Osteoblast (primary cell): Measurements from ENCODE around the gene ANLN. TPM values are rescaled to one million over a fixed set of nuclear protein-coding genes. Genes with fewer than 3 reads are reported as not detected.
"Not testable (repeated sequence)": the region's sequence is repeated elsewhere in the genome, so short reads cannot be mapped to it uniquely, and the experiment has no call there.

Experiments used
- DNase-seq: peaks from one replicate; pipeline ENCODE4 v3.0.0; 2011; ENCODE audit warnings: low spot score, mixed read lengths; ENCODE audit not compliant: insufficient read length; ENCODE audit errors: missing footprints
- H2AFZ ChIP-seq: 2 replicates; pipeline ENCODE4 v1.6.0; 2011; ENCODE audit warnings: mild to moderate bottlenecking, low read length
- H3K27ac ChIP-seq: 2 replicates; pipeline ENCODE4 v1.5.1; 2011; ENCODE audit warnings: mild to moderate bottlenecking, low read depth, low read length, moderate library complexity
- H3K27me3 ChIP-seq: 2 replicates; pipeline ENCODE4 v1.6.0; 2012; ENCODE audit warnings: mild to moderate bottlenecking, control low read depth, inconsistent platforms, low read length, moderate library complexity; ENCODE audit not compliant: insufficient read depth
- H3K36me3 ChIP-seq: 2 replicates; pipeline ENCODE4 v1.5.1; 2011; ENCODE audit warnings: mild to moderate bottlenecking, low read length, control low read depth, moderate library complexity; ENCODE audit not compliant: insufficient read depth
- H3K4me1 ChIP-seq: 2 replicates; pipeline ENCODE4 v1.5.1; 2011; ENCODE audit warnings: mild to moderate bottlenecking, low read length, control low read depth, moderate library complexity; ENCODE audit not compliant: insufficient read depth
- H3K4me2 ChIP-seq: 2 replicates; pipeline ENCODE4 v1.6.0; 2011; ENCODE audit warnings: mild to moderate bottlenecking, low read length; ENCODE audit not compliant: insufficient read depth
- H3K4me3 ChIP-seq: fragments of 200-600 bp; sonication (generic); 3 replicates; pipeline ENCODE4 v1.5.1; 2012; ENCODE audit warnings: mild to moderate bottlenecking, low read length, inconsistent platforms; ENCODE audit not compliant: insufficient read depth
- H3K79me2 ChIP-seq: 2 replicates; pipeline ENCODE4 v1.6.0; 2012; ENCODE audit warnings: mild to moderate bottlenecking, low read length, control low read depth, inconsistent platforms; ENCODE audit not compliant: insufficient read depth
- H3K9me3 ChIP-seq: 2 replicates; pipeline ENCODE4 v1.5.1; 2011; ENCODE audit warnings: low read depth, low read length, control low read depth
- H4K20me1 ChIP-seq: 2 replicates; pipeline ENCODE4 v1.6.0; 2012; ENCODE audit warnings: mild to moderate bottlenecking, low read length, control low read depth; ENCODE audit not compliant: insufficient read depth
- total RNA-seq: library from RNA; depleted of rRNA; stranded (reverse); fragments of >200 nt; gene quantifications from 2 replicates; pipeline ENCODE4 v1.2.3, GENCODE V29; 2012
- TF ChIP-seq, protein P1 (sequence below): IDR thresholded peaks from 2 replicates; pipeline ENCODE4 v1.5.1; 2011; ENCODE audit warnings: mild to moderate bottlenecking, low read depth, low read length, moderate library complexity; ENCODE audit errors: extremely low read depth

ANLN gene
- total RNA-seq, 1 donor, result 12.7 TPM

DNA sequence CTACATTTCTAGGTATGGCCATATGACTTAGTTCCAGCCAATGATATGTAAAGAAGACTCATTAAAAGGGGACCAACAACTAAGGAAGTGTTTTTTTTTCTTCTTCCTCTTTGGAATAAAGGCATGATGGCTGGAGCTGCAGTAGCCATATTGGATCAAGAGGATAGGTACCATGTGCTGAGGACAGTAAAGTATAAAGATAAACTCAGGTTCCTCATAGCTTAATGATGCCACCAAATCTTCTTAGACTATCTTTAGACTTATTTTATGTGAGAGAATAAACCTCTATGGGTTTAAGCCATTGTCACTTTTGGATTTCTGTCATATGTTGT is 85.3 kb downstream of the ANLN start:
- H3K79me2 ChIP-seq, result no peaks in the 10 kb centered on the region
- H3K27ac ChIP-seq, result no peak overlapping the region
- H4K20me1 ChIP-seq, result no peaks in the 10 kb centered on the region
- TF ChIP-seq, protein P1, sequence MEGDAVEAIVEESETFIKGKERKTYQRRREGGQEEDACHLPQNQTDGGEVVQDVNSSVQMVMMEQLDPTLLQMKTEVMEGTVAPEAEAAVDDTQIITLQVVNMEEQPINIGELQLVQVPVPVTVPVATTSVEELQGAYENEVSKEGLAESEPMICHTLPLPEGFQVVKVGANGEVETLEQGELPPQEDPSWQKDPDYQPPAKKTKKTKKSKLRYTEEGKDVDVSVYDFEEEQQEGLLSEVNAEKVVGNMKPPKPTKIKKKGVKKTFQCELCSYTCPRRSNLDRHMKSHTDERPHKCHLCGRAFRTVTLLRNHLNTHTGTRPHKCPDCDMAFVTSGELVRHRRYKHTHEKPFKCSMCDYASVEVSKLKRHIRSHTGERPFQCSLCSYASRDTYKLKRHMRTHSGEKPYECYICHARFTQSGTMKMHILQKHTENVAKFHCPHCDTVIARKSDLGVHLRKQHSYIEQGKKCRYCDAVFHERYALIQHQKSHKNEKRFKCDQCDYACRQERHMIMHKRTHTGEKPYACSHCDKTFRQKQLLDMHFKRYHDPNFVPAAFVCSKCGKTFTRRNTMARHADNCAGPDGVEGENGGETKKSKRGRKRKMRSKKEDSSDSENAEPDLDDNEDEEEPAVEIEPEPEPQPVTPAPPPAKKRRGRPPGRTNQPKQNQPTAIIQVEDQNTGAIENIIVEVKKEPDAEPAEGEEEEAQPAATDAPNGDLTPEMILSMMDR, result no peak
- no peaks in the 10 kb centered on the region for H3K27me3 ChIP-seq
- no peak for DNase-seq
- no peak overlapping the region for H3K4me3 ChIP-seq
- H3K4me2 ChIP-seq, result no peak overlapping the region
- no peaks in the 10 kb centered on the region for H3K4me1 ChIP-seq
- no peak overlapping the region for H2AFZ ChIP-seq
- H3K9me3 ChIP-seq, result no peaks in the 10 kb centered on the region
- H3K36me3 ChIP-seq, result no peaks in the 10 kb centered on the region

DNA sequence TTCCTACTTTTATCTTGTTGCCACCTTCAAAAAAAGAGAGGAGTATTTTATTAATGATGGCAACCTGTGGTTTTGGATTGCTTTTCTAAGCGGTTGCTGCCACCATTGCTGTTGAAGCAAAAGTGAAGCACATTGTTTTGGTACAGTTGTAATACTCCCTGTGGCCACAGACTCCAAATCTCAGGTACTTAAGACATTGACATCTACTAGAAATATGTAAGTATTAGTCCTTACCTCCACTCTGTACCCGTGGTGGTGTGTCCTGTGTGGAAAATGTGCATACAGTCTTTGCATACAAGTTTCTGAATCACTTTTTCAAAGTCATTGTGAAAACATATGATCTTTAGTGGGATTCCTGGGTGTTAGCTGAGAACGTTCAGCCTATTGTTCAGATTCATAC is 85.7 kb downstream of the ANLN start:
- no peaks in the 10 kb centered on the region for H3K79me2 ChIP-seq
- no peak overlapping the region for H2AFZ ChIP-seq
- no peaks in the 10 kb centered on the region for H3K9me3 ChIP-seq
- TF ChIP-seq, protein P1, result no peak
- H3K4me2 ChIP-seq, result no peak overlapping the region
- H3K27me3 ChIP-seq, result peaks cover 3% of the 10 kb centered on the region
- H3K36me3 ChIP-seq, result no peaks in the 10 kb centered on the region
- no peaks in the 10 kb centered on the region for H4K20me1 ChIP-seq
- H3K4me1 ChIP-seq, result no peaks in the 10 kb centered on the region
- DNase-seq, result no peak
- no peak overlapping the region for H3K27ac ChIP-seq
- H3K4me3 ChIP-seq, result no peak overlapping the region

DNA sequence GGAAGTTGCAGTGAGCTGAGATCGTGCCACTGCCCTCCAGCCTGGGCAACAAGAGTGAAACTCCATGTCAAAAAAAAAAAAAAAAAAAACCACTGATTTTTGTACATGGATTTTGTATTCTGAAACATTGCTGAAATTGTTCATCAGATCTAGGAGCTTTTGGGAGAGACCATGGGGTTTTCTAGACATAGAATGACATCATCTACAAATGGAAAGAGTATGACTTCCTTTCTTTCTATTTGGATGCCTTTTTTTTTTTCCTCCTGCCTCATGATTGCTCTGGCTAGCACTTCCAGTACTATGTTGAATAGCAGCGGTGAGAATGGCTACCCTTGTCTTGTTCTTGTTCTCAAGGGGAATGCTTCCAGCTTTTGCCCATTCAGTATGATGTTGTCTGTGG is 89.1 kb downstream of the ANLN start:
- Histone ChIP-seq H3K36me3 (no peaks in the 10 kb centered on the region), H3K9me3 (no peaks in the 10 kb centered on the region), H4K20me1 (no peaks in the 10 kb centered on the region), H3K4me3 (no peak overlapping the region), H3K27ac (no peak overlapping the region), H3K79me2 (no peaks in the 10 kb centered on the region), H3K4me1 (no peaks in the 10 kb centered on the region), H3K4me2 (no peak overlapping the region), H3K27me3 (peaks cover 7% of the 10 kb centered on the region), H2AFZ (no peak overlapping the region)
- TF ChIP-seq, protein P1, result no peak
- DNase-seq, result no peak

DNA sequence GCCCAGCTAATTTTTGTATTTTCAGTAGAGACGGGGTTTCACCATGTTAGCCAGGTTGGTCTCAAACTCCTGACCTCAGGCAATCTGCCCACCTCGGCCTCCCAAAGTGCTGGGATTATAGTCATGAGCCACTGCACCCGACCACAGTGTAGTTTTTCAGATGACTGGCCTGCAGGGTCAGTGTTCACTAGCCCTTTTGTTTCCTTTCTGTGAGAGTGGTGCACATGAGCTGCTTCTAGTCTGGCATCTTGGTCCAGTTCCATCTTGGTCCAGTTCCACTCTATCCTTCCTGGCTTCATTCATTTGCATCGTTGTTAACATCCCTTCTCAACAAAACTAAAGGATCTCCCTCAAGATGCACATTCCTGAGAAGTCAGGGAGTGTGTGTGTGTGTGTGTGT is 94.2 kb downstream of the ANLN start:
- H3K27me3 ChIP-seq, H4K20me1 ChIP-seq, H2AFZ ChIP-seq, H3K27ac ChIP-seq, H3K9me3 ChIP-seq, H3K4me3 ChIP-seq, H3K4me1 ChIP-seq, H3K79me2 ChIP-seq, DNase-seq, H3K36me3 ChIP-seq, H3K4me2 ChIP-seq: not testable (repeated sequence)

DNA sequence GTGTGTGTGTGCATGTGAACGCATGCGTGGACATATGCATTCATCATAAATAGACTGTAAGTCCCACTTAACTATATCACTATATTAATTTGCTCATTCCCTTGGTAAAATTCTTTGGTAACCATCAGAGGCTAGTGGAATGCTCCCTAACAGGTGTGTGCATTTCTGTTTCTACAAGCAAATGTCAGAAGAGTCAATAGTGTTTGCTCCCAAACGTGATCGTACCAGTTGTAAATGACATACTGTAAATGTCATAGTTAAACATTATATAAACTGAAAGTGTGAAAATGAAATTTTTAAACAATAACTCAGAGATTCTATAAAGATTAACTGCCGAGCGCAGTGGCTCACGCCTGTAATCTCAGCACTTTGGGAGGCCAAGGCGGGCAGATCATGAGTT is 94.6 kb downstream of the ANLN start:
- Histone ChIP-seq H3K27ac (no peak overlapping the region), H3K4me2 (no peak overlapping the region), H3K27me3 (peaks cover 7% of the 10 kb centered on the region), H3K4me3 (no peak overlapping the region), H4K20me1 (no peaks in the 10 kb centered on the region), H3K4me1 (no peaks in the 10 kb centered on the region), H3K79me2 (no peaks in the 10 kb centered on the region), H2AFZ (no peak overlapping the region), H3K9me3 (no peaks in the 10 kb centered on the region), H3K36me3 (no peaks in the 10 kb centered on the region)
- DNase-seq, result no peak
- TF ChIP-seq, protein P1, result no peak
